ENCODE data around the gene KIF5C. TPM values are rescaled to one million over a fixed set of nuclear protein-coding genes. Genes with fewer than 3 reads are reported as not detected.

Gene KIF5C
- polyA plus RNA-seq, 3 donors from 2014 or later, result 0.20 to 1.1 TPM; not detected in 1

GRCh38 chr2:149033716-149034115, 158.7 kb downstream of the KIF5C start:
- no peak for DNase-seq
- Mint-ChIP-seq H3K27me3 (ENCODE audit: low read depth in 3 of 3) (peaks cover 6 to 20% (median 8%) of the 10 kb centered on the region in 3 donors), H3K4me1 (no peaks in the 10 kb centered on the region), H3K36me3 (no peaks in the 10 kb centered on the region), H3K9me3 (no peaks in the 10 kb centered on the region), H3K4me3 (no peak overlapping the region), H3K27ac (no peak overlapping the region)

GRCh38 chr2:149034406-149034805, 159.4 kb downstream of the KIF5C start:
- Mint-ChIP-seq H3K27me3 (ENCODE audit: low read depth in 3 of 3) (peaks cover 6 to 20% (median 8%) of the 10 kb centered on the region in 3 donors), H3K36me3 (no peaks in the 10 kb centered on the region), H3K27ac (no peak overlapping the region), H3K4me3 (no peak overlapping the region), H3K9me3 (no peaks in the 10 kb centered on the region), H3K4me1 (no peaks in the 10 kb centered on the region)
- no peak for DNase-seq

DNA sequence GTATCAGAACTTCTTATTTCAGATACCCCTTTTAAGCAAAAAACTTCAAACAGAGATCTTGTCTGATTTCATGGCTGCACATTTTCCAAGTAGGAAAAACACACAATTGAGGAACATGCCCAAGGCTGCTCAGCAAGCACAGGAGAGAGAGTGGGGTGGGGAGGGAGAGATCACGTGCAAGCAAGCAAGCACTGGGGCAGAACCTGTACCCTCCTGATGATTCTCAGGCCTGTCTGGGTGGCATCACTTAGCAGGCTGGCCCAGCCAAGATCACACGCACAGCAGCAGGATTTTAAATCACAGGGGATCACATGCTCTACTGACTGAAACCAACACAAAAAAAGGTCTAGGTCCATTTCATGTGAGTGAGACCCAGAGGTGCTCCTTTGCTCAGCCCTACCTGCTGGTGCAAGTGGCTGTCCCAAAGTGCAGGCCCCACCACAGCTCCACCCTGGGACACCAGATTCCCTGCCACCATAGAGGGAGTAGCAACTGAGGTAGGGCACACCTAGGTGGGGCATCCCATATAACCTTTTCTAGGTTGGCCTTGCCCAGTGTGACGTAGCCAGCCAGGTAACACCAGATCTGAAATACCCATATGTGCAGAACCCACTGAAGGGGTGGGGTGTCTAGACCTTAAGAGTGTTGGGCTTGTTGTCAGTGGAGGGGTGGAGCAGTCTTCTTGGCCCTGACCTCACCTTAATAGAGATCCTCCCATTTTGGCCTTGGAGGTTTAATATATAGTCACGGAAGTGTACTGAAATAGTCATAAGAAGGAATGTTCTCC, 161.7 kb downstream of the KIF5C start:
- Mint-ChIP-seq H3K9me3 (no peaks in the 10 kb centered on the region), H3K36me3 (no peaks in the 10 kb centered on the region), H3K27me3 (ENCODE audit: low read depth in 3 of 3) (peaks cover 9 to 18% (median 16%) of the 10 kb centered on the region in 3 donors), H3K27ac (no peak overlapping the region), H3K4me1 (no peaks in the 10 kb centered on the region), H3K4me3 (no peak overlapping the region)
- no peak for DNase-seq

GRCh38 chr2:149037851-149038250, 162.8 kb downstream of the KIF5C start:
- Mint-ChIP-seq H3K36me3 (no peaks in the 10 kb centered on the region), H3K27ac (no peak overlapping the region), H3K4me1 (no peaks in the 10 kb centered on the region), H3K27me3 (ENCODE audit: low read depth in 3 of 3) (peaks cover 9 to 20% (median 18%) of the 10 kb centered on the region in 3 donors), H3K9me3 (no peaks in the 10 kb centered on the region), H3K4me3 (no peak overlapping the region)
- no peak for DNase-seq

DNA sequence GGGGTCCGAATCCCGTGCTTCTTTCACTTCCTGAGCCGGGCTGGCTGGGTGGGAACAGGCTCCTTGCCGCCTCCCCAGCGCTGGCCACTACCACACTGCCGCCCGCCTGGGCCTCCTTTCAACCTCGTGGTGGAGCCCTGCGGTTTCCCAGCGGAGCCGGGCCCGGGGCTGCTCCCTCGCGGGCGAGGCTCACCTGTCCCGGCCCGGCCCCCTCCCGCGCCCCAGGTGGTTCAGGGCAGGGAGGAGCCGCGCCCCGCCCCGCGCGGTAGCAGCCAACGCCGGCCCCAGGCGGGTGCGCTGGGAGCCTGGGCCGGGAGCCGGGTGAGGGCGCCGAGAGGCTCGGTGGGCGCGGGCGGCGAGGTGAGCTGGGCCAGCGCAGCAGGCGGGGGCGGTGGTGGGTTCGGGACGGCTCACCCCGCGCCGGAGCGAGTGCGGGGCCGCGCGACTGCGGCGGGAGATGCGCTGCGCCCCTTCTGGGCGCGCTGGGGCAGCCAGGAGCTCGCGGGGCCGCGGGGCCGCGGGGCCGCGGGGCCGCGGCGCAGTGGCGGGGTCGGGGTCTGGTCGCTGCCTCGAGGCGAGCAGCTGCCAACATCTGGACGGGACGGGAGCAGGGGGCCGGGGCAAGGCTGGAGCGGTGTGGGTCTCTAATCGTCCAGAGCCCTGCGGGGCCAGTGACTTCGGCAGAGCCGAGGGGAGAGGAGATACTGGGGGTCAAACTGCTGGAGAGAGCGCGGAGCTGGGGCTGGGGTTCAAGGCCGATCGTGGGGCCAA, 163.6 kb downstream of the KIF5C start, which contains the start of gene LYPD6B:
LYPD6B (plus strand) TSS at position 258 of the 771 bp plus-strand sequence. CDS start 92,250 bp downstream, outside the sequence.
- H3K9me3 Mint-ChIP-seq, result no peaks in the 10 kb centered on the region
- H3K36me3 Mint-ChIP-seq, result no peaks in the 10 kb centered on the region
- H3K27ac Mint-ChIP-seq, result no peak within 1 kb of the TSS
- peaks cover 9 to 20% (median 19%) of the 10 kb centered on the region in 3 donors for H3K27me3 Mint-ChIP-seq (ENCODE audit: low read depth in 3 of 3)
- no peak for DNase-seq
- H3K4me1 Mint-ChIP-seq, result no peaks in the 10 kb centered on the region
- H3K4me3 Mint-ChIP-seq, result no peak within 1 kb of the TSS

DNA sequence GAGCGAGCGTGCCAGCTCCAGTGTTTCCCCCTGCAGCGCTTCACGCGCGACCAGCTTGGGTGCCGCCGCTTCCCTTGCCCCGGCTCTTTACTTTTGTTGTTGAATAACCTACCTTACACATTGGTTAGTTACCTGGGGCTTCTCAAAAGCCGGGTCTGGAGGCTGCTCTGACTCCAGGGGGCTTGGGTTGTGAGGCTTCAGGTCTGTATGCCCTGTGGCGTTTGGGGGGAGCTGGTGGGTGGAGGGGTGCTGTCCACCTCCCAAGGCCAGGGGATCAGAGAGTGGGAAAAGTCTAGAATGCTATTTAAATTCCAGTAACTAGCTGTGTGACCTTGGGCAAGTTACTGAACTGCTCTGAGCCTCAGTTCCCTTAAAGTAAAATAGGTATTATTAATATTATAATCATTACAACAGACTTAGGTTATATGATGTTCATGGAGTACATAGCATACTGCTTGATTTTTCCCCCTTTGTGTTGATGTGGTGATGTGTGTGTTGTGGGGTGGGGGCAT, 164.2 kb downstream of the KIF5C start:
- Mint-ChIP-seq H3K27me3 (ENCODE audit: low read depth in 3 of 3) (peaks cover 9 to 20% (median 19%) of the 10 kb centered on the region in 3 donors), H3K36me3 (no peaks in the 10 kb centered on the region)

GRCh38 chr2:149040451-149040850, 165.4 kb downstream of the KIF5C start:
- no peaks in the 10 kb centered on the region for H3K4me1 Mint-ChIP-seq
- H3K9me3 Mint-ChIP-seq, result peaks cover 0 to 4% (median 0%) of the 10 kb centered on the region in 6 donors
- no peak for DNase-seq
- no peaks in the 10 kb centered on the region for H3K36me3 Mint-ChIP-seq
- H3K27me3 Mint-ChIP-seq (ENCODE audit: low read depth in 3 of 3), result peaks cover 9 to 20% (median 19%) of the 10 kb centered on the region in 3 donors
- no peak overlapping the region for H3K4me3 Mint-ChIP-seq
- no peak overlapping the region for H3K27ac Mint-ChIP-seq

More for the DNA sequence above, 164.2 kb downstream of the KIF5C start:
- H3K9me3 Mint-ChIP-seq, result no peaks in the 10 kb centered on the region
- no peak for DNase-seq
- no peak overlapping the region for H3K27ac Mint-ChIP-seq
- H3K4me1 Mint-ChIP-seq, result no peaks in the 10 kb centered on the region
- no peak overlapping the region for H3K4me3 Mint-ChIP-seq

- DNase-seq, result no peak
- Mint-ChIP-seq H3K4me3 (no peak overlapping the region), H3K27me3 (ENCODE audit: low read depth in 3 of 3) (peaks cover 6 to 20% (median 15%) of the 10 kb centered on the region in 3 donors), H3K9me3 (peaks cover 3 to 14% (median 5%) of the 10 kb centered on the region in 6 donors), H3K27ac (no peak overlapping the region), H3K4me1 (no peaks in the 10 kb centered on the region), H3K36me3 (no peaks in the 10 kb centered on the region)
Measured at GRCh38 chr2:149041482-149041881, 166.5 kb downstream of the KIF5C start.

GRCh38 chr2:149042881-149043280, 167.9 kb downstream of the KIF5C start:
- Mint-ChIP-seq H3K27ac (no peak overlapping the region), H3K4me1 (no peaks in the 10 kb centered on the region), H3K27me3 (ENCODE audit: low read depth in 3 of 3) (peaks cover 5 to 16% (median 10%) of the 10 kb centered on the region in 3 donors)

DNA sequence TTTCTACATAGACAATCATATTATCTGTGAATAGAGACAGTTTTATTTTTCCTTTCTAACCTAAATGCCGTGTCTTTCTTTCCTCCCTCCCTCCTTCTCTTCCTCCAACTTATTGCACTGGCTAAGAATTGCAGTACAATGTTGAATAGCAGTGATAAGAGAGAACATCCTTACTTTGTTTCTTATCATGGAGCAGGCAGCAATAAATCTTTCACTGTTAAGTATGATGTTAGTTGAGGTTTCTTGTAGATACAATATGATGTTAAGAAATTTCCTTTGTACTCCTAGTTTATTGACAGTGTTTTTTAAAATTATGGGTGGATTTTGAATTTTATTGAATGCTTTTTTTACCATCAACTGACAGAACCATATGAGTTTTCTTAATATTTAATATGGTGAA, 169.5 kb downstream of the KIF5C start:
- Mint-ChIP-seq H3K36me3 (no peaks in the 10 kb centered on the region), H3K4me3 (no peak overlapping the region), H3K27ac (no peak overlapping the region), H3K9me3 (peaks cover 6 to 33% (median 17%) of the 10 kb centered on the region in 6 donors), H3K27me3 (ENCODE audit: low read depth in 3 of 3) (peaks cover 8 to 17% (median 10%) of the 10 kb centered on the region in 3 donors), H3K4me1 (no peaks in the 10 kb centered on the region)
- DNase-seq, result no peak

More at GRCh38 chr2:149042881-149043280, 167.9 kb downstream of the KIF5C start:
- no peak for DNase-seq
- H3K4me3 Mint-ChIP-seq, result no peak overlapping the region
- no peaks in the 10 kb centered on the region for H3K36me3 Mint-ChIP-seq
- H3K9me3 Mint-ChIP-seq, result peaks cover 3 to 24% (median 14%) of the 10 kb centered on the region in 6 donors

GRCh38 chr2:149047118-149047517, 172.1 kb downstream of the KIF5C start:
- DNase-seq, result no peak
- Mint-ChIP-seq H3K27ac (no peak overlapping the region), H3K9me3 (peaks cover 6 to 33% (median 17%) of the 10 kb centered on the region in 6 donors), H3K36me3 (no peaks in the 10 kb centered on the region), H3K27me3 (ENCODE audit: low read depth in 3 of 3) (peaks cover 6 to 10% (median 7%) of the 10 kb centered on the region in 3 donors), H3K4me1 (no peaks in the 10 kb centered on the region), H3K4me3 (no peak overlapping the region)

DNA sequence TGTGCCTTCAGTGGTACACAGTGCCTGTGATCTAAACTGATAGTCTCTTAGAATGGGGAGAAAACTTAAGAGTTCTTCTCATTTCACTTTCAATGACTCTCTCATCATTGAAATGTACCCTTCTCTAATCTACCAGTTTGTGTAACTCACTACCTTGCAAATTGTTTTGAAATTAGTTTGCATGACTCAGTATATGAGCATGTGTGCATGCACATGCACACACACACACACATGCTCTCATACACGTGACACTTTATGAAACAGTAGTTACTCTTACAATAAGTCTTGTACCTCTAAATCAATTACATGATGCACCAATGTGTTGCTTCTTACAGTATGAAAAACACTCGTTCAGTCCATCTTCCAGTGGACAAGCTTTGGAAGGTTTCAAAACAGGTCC, 174.1 kb downstream of the KIF5C start:
- H3K9me3 Mint-ChIP-seq, result peaks cover 6 to 33% (median 17%) of the 10 kb centered on the region in 6 donors
- no peak overlapping the region for H3K4me3 Mint-ChIP-seq
- DNase-seq, result no peak
- H3K4me1 Mint-ChIP-seq, result no peaks in the 10 kb centered on the region
- H3K27me3 Mint-ChIP-seq (ENCODE audit: low read depth in 3 of 3), result peaks cover 5 to 7% (median 5%) of the 10 kb centered on the region in 3 donors
- H3K36me3 Mint-ChIP-seq, result no peaks in the 10 kb centered on the region
- no peak overlapping the region for H3K27ac Mint-ChIP-seq

GRCh38 chr2:149050188-149050587, 175.2 kb downstream of the KIF5C start:
- Mint-ChIP-seq H3K4me3 (no peak overlapping the region), H3K27me3 (ENCODE audit: low read depth in 3 of 3) (peaks cover 5 to 7% (median 5%) of the 10 kb centered on the region in 3 donors), H3K4me1 (no peaks in the 10 kb centered on the region), H3K9me3 (peaks cover 6 to 31% (median 17%) of the 10 kb centered on the region in 6 donors), H3K27ac (no peak overlapping the region), H3K36me3 (no peaks in the 10 kb centered on the region)
- no peak for DNase-seq

- peaks cover 2 to 4% (median 2%) of the 10 kb centered on the region in 3 donors for H3K27me3 Mint-ChIP-seq (ENCODE audit: low read depth in 3 of 3)
- H3K4me1 Mint-ChIP-seq, result no peaks in the 10 kb centered on the region
- no peak overlapping the region for H3K27ac Mint-ChIP-seq
- no peak for DNase-seq
- H3K4me3 Mint-ChIP-seq, result no peak overlapping the region
- no peaks in the 10 kb centered on the region for H3K36me3 Mint-ChIP-seq
- peaks cover 0 to 2% (median 0%) of the 10 kb centered on the region in 6 donors for H3K9me3 Mint-ChIP-seq
Measured at GRCh38 chr2:149055751-149056150, 180.7 kb downstream of the KIF5C start.
